ENCODE results near the gene ARGLU1. TPM values are rescaled to one million over a fixed set of nuclear protein-coding genes. Genes with fewer than 3 reads are reported as not detected.

The ARGLU1 gene
- total and polyA plus RNA-seq, 2 experiments from 2014 or later = 121 to 126 TPM

GRCh38 chr13:106555631-106556328 is 12.2 kb downstream of the ARGLU1 start:
- peaks cover 85% of the 10 kb centered on the region for H4K20me1 ChIP-seq (ENCODE audit: insufficient read depth, poor library complexity, severe bottlenecking)
- no peak overlapping the region for H3K27ac ChIP-seq
- DNase-seq (ENCODE audit: low spot score) = no peak
- TF ChIP-seq EZH2 (IDR thresholded peaks at IDR 0.05; ENCODE audit: borderline replicate concordance) (no peak), CTCF (IDR thresholded peaks at IDR 0.05; ENCODE audit: poor library complexity) (no peak), EZH2phosphoT487 (IDR thresholded peaks at IDR 0.05; ENCODE audit: low read depth, severe bottlenecking, unreplicated experiment) (no peak)
- H3K9me3 ChIP-seq (ENCODE audit: low read depth) = no peaks in the 10 kb centered on the region
- H3K27me3 ChIP-seq = no peaks in the 10 kb centered on the region
- H3K4me1 ChIP-seq (ENCODE audit: insufficient read depth) = peaks cover 1% of the 10 kb centered on the region
- 97% methylated on average over 4 of the region's 4 CpGs for WGBS (ENCODE audit: low lambda C conversion rate, missing lambda C conversion rate)
- H3K79me2 ChIP-seq = peaks cover 98% of the 10 kb centered on the region
- no peak overlapping the region for H3K4me3 ChIP-seq
- no peak overlapping the region for H2AFZ ChIP-seq
- H3K36me3 ChIP-seq (replicated peaks; ENCODE audit: insufficient read depth, low read depth) = peaks cover 6% of the 10 kb centered on the region
- H3K4me2 ChIP-seq = no peak overlapping the region
- no peaks in the 10 kb centered on the region for H3K9me2 ChIP-seq (replicated peaks; ENCODE audit: insufficient read depth)

- WGBS (ENCODE audit: low lambda C conversion rate, missing lambda C conversion rate) = 88% methylated on average over 3 of the region's 3 CpGs
- Histone ChIP-seq H3K4me3 (no peak overlapping the region), H3K79me2 (peaks cover 100% of the 10 kb centered on the region)
Observed at GRCh38 chr13:106551751-106552150, 16.2 kb downstream of the ARGLU1 start.

GRCh38 chr13:106551350-106551749 is 16.6 kb downstream of the ARGLU1 start:
- H2AFZ ChIP-seq = no peak overlapping the region
- no peaks in the 10 kb centered on the region for H3K36me3 ChIP-seq (replicated peaks; ENCODE audit: insufficient read depth, low read depth)

More at GRCh38 chr13:106551751-106552150, 16.2 kb downstream of the ARGLU1 start:
- Histone ChIP-seq H3K4me1 (ENCODE audit: insufficient read depth) (no peaks in the 10 kb centered on the region), H3K9me3 (ENCODE audit: low read depth) (no peaks in the 10 kb centered on the region), H3K4me2 (no peak overlapping the region), H4K20me1 (ENCODE audit: insufficient read depth, poor library complexity, severe bottlenecking) (peaks cover 74% of the 10 kb centered on the region), H3K36me3 (replicated peaks; ENCODE audit: insufficient read depth, low read depth) (peaks cover 3% of the 10 kb centered on the region), H3K27me3 (no peaks in the 10 kb centered on the region), H2AFZ (no peak overlapping the region), H3K27ac (no peak overlapping the region), H3K9me2 (replicated peaks; ENCODE audit: insufficient read depth) (no peaks in the 10 kb centered on the region)
- no peak for DNase-seq (ENCODE audit: low spot score)
- TF ChIP-seq CTCF (IDR thresholded peaks at IDR 0.05; ENCODE audit: poor library complexity) (no peak), EZH2phosphoT487 (IDR thresholded peaks at IDR 0.05; ENCODE audit: low read depth, severe bottlenecking, unreplicated experiment) (no peak), EZH2 (IDR thresholded peaks at IDR 0.05; ENCODE audit: borderline replicate concordance) (no peak)

More at GRCh38 chr13:106551350-106551749, 16.6 kb downstream of the ARGLU1 start:
- no peaks in the 10 kb centered on the region for H3K9me3 ChIP-seq (ENCODE audit: low read depth)
- peaks cover 100% of the 10 kb centered on the region for H3K79me2 ChIP-seq
- H3K4me2 ChIP-seq = no peak overlapping the region
- H3K27ac ChIP-seq = no peak overlapping the region
- TF ChIP-seq EZH2phosphoT487 (IDR thresholded peaks at IDR 0.05; ENCODE audit: low read depth, severe bottlenecking, unreplicated experiment) (no peak), CTCF (IDR thresholded peaks at IDR 0.05; ENCODE audit: poor library complexity) (no peak), EZH2 (IDR thresholded peaks at IDR 0.05; ENCODE audit: borderline replicate concordance) (no peak)
- H3K9me2 ChIP-seq (replicated peaks; ENCODE audit: insufficient read depth) = no peaks in the 10 kb centered on the region
- H3K4me3 ChIP-seq = no peak overlapping the region
- DNase-seq (ENCODE audit: low spot score) = no peak
- H3K27me3 ChIP-seq = no peaks in the 10 kb centered on the region
- peaks cover 74% of the 10 kb centered on the region for H4K20me1 ChIP-seq (ENCODE audit: insufficient read depth, poor library complexity, severe bottlenecking)
- no peaks in the 10 kb centered on the region for H3K4me1 ChIP-seq (ENCODE audit: insufficient read depth)
- 100% methylated on average over 1 of the region's 1 CpG for WGBS (ENCODE audit: low lambda C conversion rate, missing lambda C conversion rate)

All from hepatocyte (in vitro differentiated cells).